ENCODE data around the gene SLC12A5. TPM values are rescaled to one million over a fixed set of nuclear protein-coding genes. Genes with fewer than 3 reads are reported as not detected.

Gene SLC12A5
- total and polyA plus RNA-seq, 2 of the 4 experiments (the other 2 are of a cell fraction) = 2.2 TPM; not detected in 1

GRCh38 chr20:46006022-46006705 is 22.9 kb upstream of the SLC12A5 start:
- H2BK120ac ChIP-seq (ENCODE audit: low read depth, low read length) = no peak overlapping the region
- H2BK5ac ChIP-seq (ENCODE audit: low read depth, low read length, poor library complexity, severe bottlenecking) = no peak overlapping the region
- no peak overlapping the region for H3K27ac ChIP-seq (ENCODE audit: insufficient read depth, low read length)
- no peak overlapping the region for H2AK5ac ChIP-seq (ENCODE audit: low read depth, low read length)
- no peaks in the 10 kb centered on the region for H3K9me1 ChIP-seq (ENCODE audit: insufficient read depth, low read length)
- H2AFZ ChIP-seq (replicated peaks; ENCODE audit: low read length, poor library complexity) = no peak overlapping the region
- no peak overlapping the region for H3K18ac ChIP-seq (ENCODE audit: low read depth, low read length)
- intact Hi-C loops (cut with micrococcal nuclease) (no loop called here), in situ Hi-C loops (cut with MboI; ENCODE audit: low sequenced_read_pairs) (no loop called here), dilution Hi-C loops (cut with HindIII; ENCODE audit: low sequenced_read_pairs, unreplicated experiment) (no loop called here)
- no peak overlapping the region for H2BK15ac ChIP-seq (ENCODE audit: low read depth, low read length)
- CTCF ChIA-PET = interaction anchor here (1.4 kb wide), 1 partner anchor 52 kb away, joined by 6 read pairs; no protein-coding TSS in a partner anchor
- DNase-seq (no peak), ATAC-seq (ENCODE audit: low read depth) (no peak)
- H4K5ac ChIP-seq (ENCODE audit: low read depth, low read length) = no peak overlapping the region
- no peak overlapping the region for H2BK20ac ChIP-seq (ENCODE audit: low read depth, low read length)
- no peak overlapping the region for H4K8ac ChIP-seq (ENCODE audit: low read depth in 2 of 2, low read length in 2 of 2)
- H3K4me3 ChIP-seq (ENCODE audit: insufficient read depth, low read depth, low read length) = no peak overlapping the region
- BruUV-seq (replicated peaks) = no TSS peak
- H3K4ac ChIP-seq (ENCODE audit: low read depth, low read length) = no peak overlapping the region
- no peak overlapping the region for H3K14ac ChIP-seq (replicated peaks; ENCODE audit: low read depth, low read length)
- POLR2A ChIA-PET (ENCODE audit: unreplicated experiment) = no interaction called here
- no peak overlapping the region for H3K4me2 ChIP-seq (ENCODE audit: low read depth, low read length)
- H4K20me1 ChIP-seq (ENCODE audit: insufficient read depth, low read length) = no peaks in the 10 kb centered on the region; the same call in 1 of the 2 replicates
- H3K9ac ChIP-seq (ENCODE audit: low read depth, low read length) = no peak overlapping the region
- no peak overlapping the region for H3K56ac ChIP-seq (ENCODE audit: extremely low read depth, insufficient read depth, low read length)
- H3K27me3 ChIP-seq (ENCODE audit: control insufficient read depth, insufficient read depth, low read length) = peaks cover 64% of the 10 kb centered on the region
- no peak overlapping the region for H3K23ac ChIP-seq (ENCODE audit: low read depth, low read length)
- H2AK9ac ChIP-seq (replicated peaks; ENCODE audit: low read depth, low read length, poor library complexity) = no peak overlapping the region
- H3K36me3 ChIP-seq (ENCODE audit: control insufficient read depth, insufficient read depth, low read length) = no peaks in the 10 kb centered on the region
- no peaks in the 10 kb centered on the region for H3K4me1 ChIP-seq (ENCODE audit: control insufficient read depth, insufficient read depth, low read length)
- peaks cover 3% of the 10 kb centered on the region; the same call in 1 of the 2 replicates for H3K9me3 ChIP-seq (ENCODE audit: control insufficient read depth, insufficient read depth, low read length)
- no CpG with 5 or more reads among the region's 6 CpGs for WGBS, 2 experiments (ENCODE audit: extremely low coverage in 2 of 2, insufficient read length in 1 of 2)
- TF ChIP-seq RFX5 (IDR thresholded peaks at IDR 0.05; ENCODE audit: low read depth, low read length) (no peak), CEBPB (IDR thresholded peaks at IDR 0.05; ENCODE audit: low read depth, low read length) (no peak), MAFK (IDR thresholded peaks at IDR 0.05; ENCODE audit: low read depth, low read length) (no peak), ELK1 (IDR thresholded peaks at IDR 0.05; ENCODE audit: borderline replicate concordance, low read depth, low read length) (no peak), RAD21 (IDR thresholded peaks at IDR 0.05; ENCODE audit: low read length) (no peak), RCOR1 (IDR thresholded peaks at IDR 0.05; ENCODE audit: insufficient replicate concordance, low read length) (no peak), USF2 (IDR thresholded peaks at IDR 0.05; ENCODE audit: low read depth, low read length) (no peak), NFE2L2 (IDR thresholded peaks at IDR 0.05; ENCODE audit: low read depth, low read length) (no peak), MAZ (IDR thresholded peaks at IDR 0.05; ENCODE audit: borderline replicate concordance, low read depth, low read length) (no peak), CHD1 (IDR thresholded peaks at IDR 0.05; ENCODE audit: low read depth, low read length) (no peak), CTCF (conservative IDR thresholded peaks at IDR 0.05; ENCODE audit: low read depth, low read length) (no peak), SMC3 (IDR thresholded peaks at IDR 0.05; ENCODE audit: low read depth, low read length) (no peak)
- no peaks in the 10 kb centered on the region for H3K79me1 ChIP-seq (ENCODE audit: low read depth in 1 of 2, low read length in 2 of 2)
- no peak overlapping the region for H4K91ac ChIP-seq (ENCODE audit: insufficient read depth, low read depth, low read length)
